ENCODE measurements around the gene RNF148.

Gene RNF148

GRCh38 chr7:122699017-122699416 lies 3.7 kb downstream of the RNF148 start, which contains the start of gene RNF133:
Gene RNF133, minus strand, starts transcription at chr7:122699117. Its CDS starts 199 bp downstream, at chr7:122698918.
- no peaks in the 10 kb centered on the region for H3K36me3 Mint-ChIP-seq (ENCODE audit: low read depth)
- H3K27me3 Mint-ChIP-seq (ENCODE audit: low read depth) = peaks cover 4% of the 10 kb centered on the region
- TF ChIP-seq CTCF (IDR thresholded peaks at IDR 0.05; ENCODE audit: unreplicated experiment in 3 of 3) = no peak
- H3K27ac Mint-ChIP-seq = no peak within 1 kb of the TSS
- H3K4me3 Mint-ChIP-seq = no peak within 1 kb of the TSS
- peaks cover 15% of the 10 kb centered on the region for H3K4me1 Mint-ChIP-seq
- H3K9me3 Mint-ChIP-seq = no peaks in the 10 kb centered on the region

GRCh38 chr7:122695816-122696215 lies 6.9 kb downstream of the RNF148 start:
- no peaks in the 10 kb centered on the region for H3K9me3 Mint-ChIP-seq
- H3K4me1 Mint-ChIP-seq = peaks cover 18% of the 10 kb centered on the region
- H3K27ac Mint-ChIP-seq = no peak overlapping the region
- no peaks in the 10 kb centered on the region for H3K36me3 Mint-ChIP-seq (ENCODE audit: low read depth)
- no peak overlapping the region for H3K4me3 Mint-ChIP-seq
- no peak for TF ChIP-seq CTCF (IDR thresholded peaks at IDR 0.05; ENCODE audit: unreplicated experiment in 3 of 3)
- H3K27me3 Mint-ChIP-seq (ENCODE audit: low read depth) = peaks cover 4% of the 10 kb centered on the region

- Mint-ChIP-seq H3K4me1 (peaks cover 18% of the 10 kb centered on the region), H3K27ac (no peak overlapping the region), H3K36me3 (ENCODE audit: low read depth) (no peaks in the 10 kb centered on the region), H3K9me3 (no peaks in the 10 kb centered on the region), H3K4me3 (no peak overlapping the region), H3K27me3 (ENCODE audit: low read depth) (no peaks in the 10 kb centered on the region)
- no peak for TF ChIP-seq CTCF (IDR thresholded peaks at IDR 0.05; ENCODE audit: unreplicated experiment in 3 of 3)
These were observed 8.0 kb downstream of the RNF148 start for GRCh38 chr7:122694697-122695096.

GRCh38 chr7:122692769-122693309 lies 9.9 kb downstream of the RNF148 start:
- Mint-ChIP-seq H3K27me3 (ENCODE audit: low read depth) (peaks cover 4% of the 10 kb centered on the region), H3K4me3 (no peak overlapping the region), H3K9me3 (no peaks in the 10 kb centered on the region), H3K4me1 (peaks cover 28% of the 10 kb centered on the region), H3K36me3 (ENCODE audit: low read depth) (no peaks in the 10 kb centered on the region), H3K27ac (no peak overlapping the region)
- no peak for TF ChIP-seq CTCF (IDR thresholded peaks at IDR 0.05; ENCODE audit: unreplicated experiment in 3 of 3)

GRCh38 chr7:122691569-122692235 lies 11.0 kb downstream of the RNF148 start:
- no peak for TF ChIP-seq CTCF (IDR thresholded peaks at IDR 0.05; ENCODE audit: unreplicated experiment in 3 of 3)
- H3K4me3 Mint-ChIP-seq = no peak overlapping the region
- H3K27ac Mint-ChIP-seq = no peak overlapping the region
- H3K36me3 Mint-ChIP-seq (ENCODE audit: low read depth) = no peaks in the 10 kb centered on the region
- H3K9me3 Mint-ChIP-seq = no peaks in the 10 kb centered on the region
- H3K27me3 Mint-ChIP-seq (ENCODE audit: low read depth) = peaks cover 8% of the 10 kb centered on the region
- peaks cover 37% of the 10 kb centered on the region for H3K4me1 Mint-ChIP-seq
